ENCODE data around the gene FKBP10. TPM values are rescaled to one million over a fixed set of nuclear protein-coding genes. Genes with fewer than 3 reads are reported as not detected.

FKBP10 gene
- polyA plus RNA-seq, 1 of the 3 experiments (the other 2 are of a cell fraction): 360 TPM

DNA sequence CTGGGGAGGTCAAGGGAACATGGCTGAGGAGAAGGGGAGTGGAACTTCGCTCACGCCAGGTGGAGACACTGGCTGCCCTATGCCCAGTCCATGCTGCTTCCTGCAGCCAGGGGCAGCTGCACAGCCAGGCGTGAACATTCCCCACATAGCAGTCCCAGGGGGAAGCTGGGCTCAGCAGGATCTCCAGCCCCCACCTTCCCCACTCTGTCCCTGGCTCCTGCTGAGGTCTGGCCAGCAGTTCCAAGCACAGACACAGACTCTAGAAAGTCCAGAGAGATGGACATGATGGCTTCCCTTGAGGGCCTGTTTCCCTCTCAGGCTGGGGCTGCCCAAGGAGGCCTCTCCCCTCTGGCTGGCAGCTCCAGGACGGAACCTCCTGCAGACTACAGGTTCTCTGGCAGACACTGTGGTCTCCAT lies 35.6 kb upstream of the FKBP10 start:
- Histone ChIP-seq H3K4me3 (ENCODE audit: low read depth in 2 of 2, low read length in 1 of 2) (no peak overlapping the region), H3F3A (replicated peaks; ENCODE audit: insufficient read depth) (peaks cover 21% of the 10 kb centered on the region), H3K79me2 (ENCODE audit: insufficient read depth) (no peaks in the 10 kb centered on the region), H3K4me2 (peak overlapping the region; percentile 67; the same call in 1 of the 2 replicates), H3K9ac (no peak overlapping the region), H4K20me1 (ENCODE audit: insufficient read depth) (peaks cover 6% of the 10 kb centered on the region; the same call in 1 of the 2 replicates), H3K36me3 (replicated peaks in 1 of 2; ENCODE audit: control insufficient read depth in 1 of 2, insufficient read depth in 2 of 2, low read length in 1 of 2) (no peaks in the 10 kb centered on the region), H3K27ac (ENCODE audit: low read depth in 2 of 2, low read length in 1 of 2) (peak overlapping the region; percentile 69 to 89), H3K4me1 (ENCODE audit: control insufficient read depth in 1 of 2, insufficient read depth in 2 of 2, low read depth in 1 of 2, low read length in 1 of 2) (peaks cover 12 to 34% of the 10 kb centered on the region in 2 experiments), H2AFZ (ENCODE audit: low read depth) (no peak overlapping the region), H3K9me3 (no peaks in the 10 kb centered on the region), H3K9me2 (no peaks in the 10 kb centered on the region), H3K27me3 (ENCODE audit: insufficient read depth) (no peaks in the 10 kb centered on the region)
- no peak for TF ChIP-seq EP300 (IDR thresholded peaks at IDR 0.05; ENCODE audit: borderline replicate concordance in 1 of 2, low read depth in 1 of 2, low read length in 1 of 2)
- TF ChIP-seq EZH2phosphoT487 (IDR thresholded peaks at IDR 0.05; ENCODE audit: borderline replicate concordance, low read depth): no peak
- no peak for TF ChIP-seq CTCF (IDR thresholded peaks at IDR 0.05)
- peak; percentile 31; the same call in 1 of the 2 replicates for TF ChIP-seq MXI1 (IDR thresholded peaks at IDR 0.05; ENCODE audit: low read depth, low read length)
- CTCF ChIA-PET: interaction anchor here (0.8 to 2.8 kb wide), 8 partner anchors 9 to 36 kb away, joined by 3 to 23 read pairs (median 3); partner anchors contain the start of gene JUP
- peak; percentile 69 for DNase-seq
- WGBS (ENCODE audit: low lambda C conversion rate): 62% methylated on average over 3 of the region's 4 CpGs
- POLR2A ChIA-PET: interaction anchor here (0.8 to 1.0 kb wide), 2 partner anchors 10 to 36 kb away, joined by 3 to 5 read pairs; partner anchors contain the start of genes FKBP10 and JUP

DNA sequence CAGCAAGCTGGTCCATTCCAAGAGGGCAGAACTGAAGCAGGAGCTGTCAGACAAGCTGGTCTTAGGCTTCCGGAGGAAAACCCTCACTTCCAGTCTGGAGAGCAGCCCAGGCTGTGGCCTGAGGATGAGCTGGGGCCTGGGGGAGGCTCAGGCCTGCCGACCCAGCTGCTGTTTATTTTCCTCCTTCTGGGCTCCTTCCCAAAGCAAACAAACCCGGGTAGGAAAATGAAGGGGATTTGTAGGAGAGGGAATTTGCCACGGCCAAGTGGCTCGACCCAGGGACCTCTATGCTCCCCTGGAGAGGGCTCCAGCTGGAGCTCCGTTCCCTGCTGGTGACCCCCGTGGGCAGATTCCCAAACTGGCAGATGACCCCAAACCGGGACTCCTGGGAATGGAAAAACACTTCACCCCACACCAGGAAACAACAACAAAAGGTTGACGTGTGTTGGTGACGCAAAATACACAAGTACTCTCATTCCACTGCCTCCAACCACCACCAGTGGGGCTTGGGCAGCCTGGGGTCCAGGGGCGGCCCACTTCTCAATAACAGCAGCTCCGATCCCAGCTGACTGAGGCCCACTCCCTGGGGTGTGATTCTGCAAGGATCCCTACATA lies 35.1 kb upstream of the FKBP10 start:
- POLR2A ChIA-PET: interaction anchor here (0.8 to 1.0 kb wide), 2 partner anchors 9 to 35 kb away, joined by 3 to 5 read pairs; partner anchors contain the start of genes FKBP10 and JUP
- H3K27me3 ChIP-seq (ENCODE audit: insufficient read depth): no peaks in the 10 kb centered on the region
- peak overlapping the region; percentile 69 to 89 for H3K27ac ChIP-seq (ENCODE audit: low read depth in 2 of 2, low read length in 1 of 2)
- 27% methylated on average over 12 of the region's 12 CpGs for WGBS (ENCODE audit: low lambda C conversion rate)
- H3F3A ChIP-seq (replicated peaks; ENCODE audit: insufficient read depth): peaks cover 21% of the 10 kb centered on the region
- H3K4me2 ChIP-seq: peak overlapping the region; percentile 67; the same call in 1 of the 2 replicates
- no peaks in the 10 kb centered on the region for H3K9me2 ChIP-seq
- no peak overlapping the region for H2AFZ ChIP-seq (ENCODE audit: low read depth)
- no peaks in the 10 kb centered on the region for H3K36me3 ChIP-seq (replicated peaks in 1 of 2; ENCODE audit: control insufficient read depth in 1 of 2, insufficient read depth in 2 of 2, low read length in 1 of 2)
- no peaks in the 10 kb centered on the region for H3K9me3 ChIP-seq
- CTCF ChIA-PET: interaction anchor here (0.6 to 2.8 kb wide), 11 partner anchors 9 to 182 kb away, joined by 3 to 23 read pairs (median 3); partner anchors contain the start of gene JUP
- peaks cover 6% of the 10 kb centered on the region; the same call in 1 of the 2 replicates for H4K20me1 ChIP-seq (ENCODE audit: insufficient read depth)
- H3K79me2 ChIP-seq (ENCODE audit: insufficient read depth): no peaks in the 10 kb centered on the region
- H3K9ac ChIP-seq: no peak overlapping the region
- peaks cover 12 to 35% of the 10 kb centered on the region in 2 experiments for H3K4me1 ChIP-seq (ENCODE audit: control insufficient read depth in 1 of 2, insufficient read depth in 2 of 2, low read depth in 1 of 2, low read length in 1 of 2)
- no peak overlapping the region for H3K4me3 ChIP-seq (ENCODE audit: low read depth in 2 of 2, low read length in 1 of 2)
- peak; percentile 74 for DNase-seq
- peak; percentile 90 for TF ChIP-seq TCF12 (IDR thresholded peaks at IDR 0.05)
- no peak for TF ChIP-seq CTCF (IDR thresholded peaks at IDR 0.05)
- no peak for TF ChIP-seq EZH2phosphoT487 (IDR thresholded peaks at IDR 0.05; ENCODE audit: borderline replicate concordance, low read depth)
- no peak for TF ChIP-seq RCOR1 (IDR thresholded peaks at IDR 0.05; ENCODE audit: low read length)
- no peak for TF ChIP-seq FOXM1 (IDR thresholded peaks at IDR 0.05; ENCODE audit: low read depth)
- no peak for TF ChIP-seq MEF2A (IDR thresholded peaks at IDR 0.05; ENCODE audit: borderline replicate concordance, low read depth)
- peak; percentile 35; the same call in 1 of the 2 replicates for TF ChIP-seq SIN3A (IDR thresholded peaks at IDR 0.05; ENCODE audit: borderline replicate concordance, low read depth, low read length)
- TF ChIP-seq JUND (IDR thresholded peaks at IDR 0.05): no peak
- TF ChIP-seq GATA2 (CRISPR knock-in tag; IDR thresholded peaks at IDR 0.05): no peak
- no peak for TF ChIP-seq SMC3 (IDR thresholded peaks at IDR 0.05; ENCODE audit: low read depth, low read length)
- TF ChIP-seq EP300 (IDR thresholded peaks at IDR 0.05; ENCODE audit: borderline replicate concordance in 1 of 2, low read depth in 1 of 2, low read length in 1 of 2): peak in 1 of 2 experiments; percentile 71; a peak in 1 of 4 replicates
- no peak for TF ChIP-seq FOSL2 (IDR thresholded peaks at IDR 0.05; ENCODE audit: borderline replicate concordance, low read depth)
- TF ChIP-seq POLR2AphosphoS5 (IDR thresholded peaks at IDR 0.05; ENCODE audit: low read depth, low read length): peak; percentile 47; the same call in 1 of the 2 replicates
- TF ChIP-seq NFIC (IDR thresholded peaks at IDR 0.05; ENCODE audit: borderline replicate concordance): peak; percentile 92
- TF ChIP-seq, protein P1, sequence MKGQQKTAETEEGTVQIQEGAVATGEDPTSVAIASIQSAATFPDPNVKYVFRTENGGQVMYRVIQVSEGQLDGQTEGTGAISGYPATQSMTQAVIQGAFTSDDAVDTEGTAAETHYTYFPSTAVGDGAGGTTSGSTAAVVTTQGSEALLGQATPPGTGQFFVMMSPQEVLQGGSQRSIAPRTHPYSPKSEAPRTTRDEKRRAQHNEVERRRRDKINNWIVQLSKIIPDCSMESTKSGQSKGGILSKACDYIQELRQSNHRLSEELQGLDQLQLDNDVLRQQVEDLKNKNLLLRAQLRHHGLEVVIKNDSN (IDR thresholded peaks at IDR 0.05; ENCODE audit: borderline replicate concordance, low read depth): no peak
- TF ChIP-seq, protein P2, sequence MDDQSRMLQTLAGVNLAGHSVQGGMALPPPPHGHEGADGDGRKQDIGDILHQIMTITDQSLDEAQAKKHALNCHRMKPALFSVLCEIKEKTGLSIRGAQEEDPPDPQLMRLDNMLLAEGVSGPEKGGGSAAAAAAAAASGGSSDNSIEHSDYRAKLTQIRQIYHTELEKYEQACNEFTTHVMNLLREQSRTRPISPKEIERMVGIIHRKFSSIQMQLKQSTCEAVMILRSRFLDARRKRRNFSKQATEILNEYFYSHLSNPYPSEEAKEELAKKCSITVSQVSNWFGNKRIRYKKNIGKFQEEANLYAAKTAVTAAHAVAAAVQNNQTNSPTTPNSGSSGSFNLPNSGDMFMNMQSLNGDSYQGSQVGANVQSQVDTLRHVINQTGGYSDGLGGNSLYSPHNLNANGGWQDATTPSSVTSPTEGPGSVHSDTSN (IDR thresholded peaks at IDR 0.05): peak; percentile 52
